HCT116 (cell line): ENCODE measurements around the gene TRPV5. TPM values are rescaled to one million over a fixed set of nuclear protein-coding genes. Genes with fewer than 3 reads are reported as not detected.

Experiments used
- ATAC-seq: fragments of 200-7000 bp; cut with Tn5 transposase; 2 replicates; pipeline ENCODE4 v1.9.1; 2020; ENCODE audit warnings: mild to moderate bottlenecking, moderate library complexity
- BruUV-seq: library from RNA; stranded (reverse); fragments of 400-500 nt; replicated peaks from 2 replicates; lab custom pipeline; 2021; lab: Mats Ljungman, UMichigan
- CTCF ChIA-PET: fragments of 300-600 bp; sonication (Branson Sonifier 250); formaldehyde crosslinking; loops from one replicate; lab custom pipeline; 2021; ENCODE audit warnings: antibody characterized with exemption; lab: Charles Lee
- POLR2A ChIA-PET: fragments of 300-600, 350-600 bp; sonication (Branson Sonifier 250); formaldehyde crosslinking; loops from one replicate; lab custom pipeline; 2021; ENCODE audit warnings: antibody characterized with exemption; lab: Charles Lee
- RAD21 ChIA-PET, 2 experiments: fragments of 300-600 bp; sonication (Branson Sonifier 250); formaldehyde crosslinking; loops; one replicate each; lab custom pipeline; 2023; ENCODE audit warnings: low total read pairs in 2 of 2; ENCODE audit not compliant: uncharacterized antibody in 2 of 2, unreplicated experiment in 2 of 2, low non-redundant PET in 1 of 2; lab: Charles Lee
- DNase-seq: peaks from one replicate; pipeline ENCODE4 v3.0.0-alpha.2; 2010; ENCODE audit warnings: low read depth, low spot score
- H2AFZ ChIP-seq: fragments of 200-600 bp; shearing (Covaris generic), sonication (generic); 2 replicates; pipeline ENCODE4 v1.6.1; 2017; ENCODE audit warnings: low read depth, mixed run types, mixed read lengths, antibody characterized with exemption, low read length; ENCODE audit not compliant: poor library complexity, severe bottlenecking
- H3K27ac ChIP-seq: 2 replicates; pipeline ENCODE4 v1.5.1; 2012; ENCODE audit warnings: low read depth, low read length
- H3K27me3 ChIP-seq: fragments of 200-600 bp; sonication (generic); 2 replicates; pipeline ENCODE4 v1.6.1; 2016; ENCODE audit warnings: mixed run types, low read length, mixed read lengths; ENCODE audit not compliant: insufficient read depth
- H3K36me3 ChIP-seq, 2 experiments: fragments of 200-500 bp in 1 of 2; fragments of 200-600 bp in 1 of 2; sonication (Bioruptor generic) in 1 of 2; sonication (generic) in 1 of 2; 2 replicates each; pipeline versions ENCODE4 v1.5.1 to v1.6.1; 2014 to 2016; ENCODE audit warnings: low read length in 2 of 2, inconsistent platforms in 1 of 2, mixed read lengths in 1 of 2, mixed run types in 1 of 2; ENCODE audit not compliant: insufficient read depth in 2 of 2, control insufficient read depth in 1 of 2
- H3K4me1 ChIP-seq, 2 experiments: fragments of 200-600 bp in 1 of 2; sonication (generic) in 1 of 2; 2 replicates each; pipeline versions ENCODE4 v1.5.1 to v1.6.1; 2012 to 2017; ENCODE audit warnings: low read length in 2 of 2, inconsistent platforms in 1 of 2, mild to moderate bottlenecking in 1 of 2, mixed read lengths in 1 of 2, mixed run types in 1 of 2, moderate library complexity in 1 of 2; ENCODE audit not compliant: insufficient read depth in 2 of 2, control insufficient read depth in 1 of 2
- H3K4me2 ChIP-seq: fragments of 200-600 bp; sonication (generic); 2 replicates; pipeline ENCODE4 v1.6.1; 2017; ENCODE audit warnings: mixed run types, low read length, mixed read lengths
- H3K4me3 ChIP-seq, 2 experiments: fragments of 200-600 bp in 1 of 2; sonication (generic) in 1 of 2; replicated peaks in 1 of 2; 2 replicates each; pipeline ENCODE4 v1.5.1; 2011 to 2016; ENCODE audit warnings: low read length in 2 of 2, control low read depth in 1 of 2, low read depth in 1 of 2, mild to moderate bottlenecking in 1 of 2, mixed read lengths in 1 of 2, mixed run types in 1 of 2
- H3K79me2 ChIP-seq: fragments of 200-600 bp; sonication (generic); 2 replicates; pipeline ENCODE4 v1.6.1; 2017; ENCODE audit warnings: mild to moderate bottlenecking, mixed run types, low read length, moderate library complexity, mixed read lengths; ENCODE audit not compliant: insufficient read depth
- H3K9ac ChIP-seq: fragments of 200-600 bp; sonication (generic); 2 replicates; pipeline ENCODE4 v1.6.1; 2016; ENCODE audit warnings: low read length, mixed read lengths
- H3K9me2 ChIP-seq: fragments of 200-600 bp; sonication (generic), shearing (Covaris generic); 2 replicates; pipeline ENCODE4 v1.6.1; 2017; ENCODE audit warnings: mixed run types, mild to moderate bottlenecking, moderate library complexity; ENCODE audit not compliant: insufficient read depth
- H3K9me3 ChIP-seq, 2 experiments: fragments of 200-500 bp in 1 of 2; fragments of 200-600 bp in 1 of 2; sonication (Bioruptor generic) in 1 of 2; sonication (generic) in 1 of 2; 2 replicates each; pipeline ENCODE4 v1.6.1; 2014 to 2017; ENCODE audit warnings: low read length in 2 of 2, mixed read lengths in 2 of 2, inconsistent platforms in 1 of 2, low read depth in 1 of 2, mild to moderate bottlenecking in 1 of 2, mixed run types in 1 of 2, moderate library complexity in 1 of 2; ENCODE audit not compliant: control insufficient read depth in 1 of 2, insufficient read depth in 1 of 2
- H4K20me1 ChIP-seq: fragments of 200-600 bp; sonication (generic), shearing (Covaris generic); 2 replicates; pipeline ENCODE4 v1.6.1; 2017; ENCODE audit warnings: mixed run types, mild to moderate bottlenecking, moderate library complexity; ENCODE audit not compliant: insufficient read depth
- ATF3 ChIP-seq: IDR thresholded peaks from 2 replicates; pipeline ENCODE4 v1.6.1; 2012
- CBX3 ChIP-seq: IDR thresholded peaks from 2 replicates; pipeline ENCODE4 v1.6.1; 2012; ENCODE audit warnings: low read depth
- CEBPB ChIP-seq: IDR thresholded peaks from 2 replicates; pipeline ENCODE4 v1.6.1; 2012; ENCODE audit warnings: low read depth
- ELF1 ChIP-seq: IDR thresholded peaks from 2 replicates; pipeline ENCODE4 v1.6.1; 2012; ENCODE audit warnings: low read depth, borderline replicate concordance
- EZH2 ChIP-seq: fragments of 200-600 bp; sonication (generic); IDR thresholded peaks from 2 replicates; pipeline ENCODE4 v1.6.1; 2017; ENCODE audit warnings: antibody characterized with exemption, mixed run types
- FOSL1 ChIP-seq: IDR thresholded peaks from 2 replicates; pipeline ENCODE4 v1.6.1; 2012; ENCODE audit warnings: low read depth
- JUND ChIP-seq: IDR thresholded peaks from 2 replicates; pipeline ENCODE4 v1.6.1; 2012
- MAX ChIP-seq: IDR thresholded peaks from 2 replicates; pipeline ENCODE4 v1.6.1; 2012
- POLR2A ChIP-seq: IDR thresholded peaks from 2 replicates; pipeline ENCODE4 v1.7.0; 2011; ENCODE audit warnings: borderline replicate concordance; ENCODE audit not compliant: insufficient read depth, insufficient read length; ENCODE audit errors: extremely low read depth
- RAD21 ChIP-seq: IDR thresholded peaks from 2 replicates; pipeline ENCODE4 v1.6.1; 2012; ENCODE audit warnings: low read depth, mild to moderate bottlenecking
- REST ChIP-seq: IDR thresholded peaks from 2 replicates; pipeline ENCODE4 v1.6.1; 2012; ENCODE audit warnings: low read depth
- SIN3A ChIP-seq: IDR thresholded peaks from 2 replicates; pipeline ENCODE4 v1.6.1; 2012; ENCODE audit warnings: low read depth
- SP1 ChIP-seq: IDR thresholded peaks from 2 replicates; pipeline ENCODE4 v1.6.1; 2012; ENCODE audit warnings: low read depth
- SRF ChIP-seq: IDR thresholded peaks from 2 replicates; pipeline ENCODE4 v1.6.1; 2012; ENCODE audit warnings: low read depth
- TCF7L2 ChIP-seq: IDR thresholded peaks from 2 replicates; pipeline ENCODE4 v1.7.0; 2011; ENCODE audit warnings: borderline replicate concordance, inconsistent platforms; ENCODE audit not compliant: insufficient read depth, insufficient read length; ENCODE audit errors: extremely low read depth
- ZFX ChIP-seq: fragments of 450-650 bp; IDR thresholded peaks from 2 replicates; pipeline ENCODE4 v1.6.1; 2017
- ZNF274 ChIP-seq: fragments of 200-500 bp; sonication (Bioruptor generic); IDR thresholded peaks from 2 replicates; pipeline ENCODE4 v1.6.1; 2014; ENCODE audit warnings: mild to moderate bottlenecking, low read depth, low read length, inconsistent platforms
- intact Hi-C: fragments of 100-400 bp; cut with micrococcal nuclease; formaldehyde crosslinking; loops from 2 replicates; pipeline ENCODE4 v1.10.0; 2022
- total RNA-seq: library from RNA; stranded (reverse); gene quantifications from one replicate; pipeline ENCODE4 v1.2.1, GENCODE V29; 2021; ENCODE audit not compliant: unreplicated experiment

TRPV5 gene
- total RNA-seq, 1 experiment from 2014 or later, result not detected

- CTCF ChIA-PET, result interaction anchor here (1.5 kb wide), 1 partner anchor 10 kb away, joined by 4 read pairs; no protein-coding TSS in a partner anchor
- Histone ChIP-seq H3K27ac (no peak overlapping the region), H3K9me3 (no peaks in the 10 kb centered on the region), H3K27me3 (no peaks in the 10 kb centered on the region), H3K4me2 (no peak overlapping the region), H3K4me1 (peaks cover 5% of the 10 kb centered on the region in 2 experiments), H2AFZ (no peak overlapping the region), H3K4me3 (no peak overlapping the region), H3K9me2 (no peaks in the 10 kb centered on the region), H3K9ac (no peak overlapping the region), H3K79me2 (no peaks in the 10 kb centered on the region), H4K20me1 (no peaks in the 10 kb centered on the region), H3K36me3 (no peaks in the 10 kb centered on the region)
- intact Hi-C loops, result no loop called here
- no peak for DNase-seq
- no TSS peak for BruUV-seq
- POLR2A ChIA-PET, result no interaction called here
- RAD21 ChIA-PET, result no interaction called here
- ATAC-seq, result no peak
- TF ChIP-seq CEBPB (no peak), ELF1 (no peak), ZNF274 (no peak), RAD21 (no peak), SRF (no peak)
These were observed 70.7 kb downstream of the TRPV5 start for GRCh38 chr7:142862786-142863400.

GRCh38 chr7:142862351-142862750 lies 71.2 kb downstream of the TRPV5 start:
- H4K20me1 ChIP-seq, result no peaks in the 10 kb centered on the region
- no peaks in the 10 kb centered on the region for H3K36me3 ChIP-seq
- CTCF ChIA-PET, result interaction anchor here (1.5 kb wide), 1 partner anchor 11 kb away, joined by 4 read pairs; no protein-coding TSS in a partner anchor
- no peaks in the 10 kb centered on the region for H3K79me2 ChIP-seq
- RAD21 ChIA-PET, result no interaction called here
- H3K9me3 ChIP-seq, result no peaks in the 10 kb centered on the region
- BruUV-seq, result no TSS peak
- no peak overlapping the region for H3K4me3 ChIP-seq
- DNase-seq (no peak), ATAC-seq (no peak)
- POLR2A ChIA-PET, result no interaction called here
- H3K27me3 ChIP-seq, result no peaks in the 10 kb centered on the region
- H2AFZ ChIP-seq, result no peak overlapping the region
- intact Hi-C loops, result no loop called here
- no peaks in the 10 kb centered on the region for H3K9me2 ChIP-seq
- peaks cover 5% of the 10 kb centered on the region in 2 experiments for H3K4me1 ChIP-seq
- no peak overlapping the region for H3K27ac ChIP-seq
- H3K4me2 ChIP-seq, result no peak overlapping the region
- H3K9ac ChIP-seq, result no peak overlapping the region
- TF ChIP-seq ATF3 (no peak), JUND (no peak), SIN3A (no peak), ZFX (no peak), TCF7L2 (no peak), ELF1 (no peak), ZNF274 (no peak), CBX3 (no peak), MAX (no peak), REST (no peak), RAD21 (no peak), EZH2 (no peak), SP1 (no peak), POLR2A (no peak), FOSL1 (no peak), CEBPB (no peak)
